Measurements from ENCODE around the gene FUT8.

Gene FUT8

DNA sequence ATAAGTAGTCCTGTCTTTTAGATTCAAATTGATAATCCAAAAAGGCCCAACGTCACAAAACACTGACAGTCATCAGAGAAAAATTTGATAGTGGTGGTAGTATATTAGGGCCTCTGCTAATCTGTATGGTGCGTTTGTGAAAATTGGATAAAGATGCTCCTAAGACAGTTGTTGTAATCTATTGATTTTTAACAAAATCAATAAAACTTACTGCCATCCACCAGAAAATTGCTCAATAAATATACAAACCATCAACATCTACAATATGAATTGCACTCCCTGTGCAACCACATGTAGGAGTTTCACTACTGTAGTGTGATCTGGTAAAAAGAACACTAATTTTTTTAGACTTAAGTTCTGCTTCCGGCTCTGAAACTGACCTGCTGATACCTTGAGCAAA is 336.8 kb downstream of the FUT8 start:
- H3K36me3 ChIP-seq (ENCODE audit: insufficient read depth, low read length) = no peaks in the 10 kb centered on the region
- H3K9ac ChIP-seq (ENCODE audit: low read depth, low read length) = no peak overlapping the region
- H3K4me3 ChIP-seq (ENCODE audit: low read length) = no peak overlapping the region
- no peaks in the 10 kb centered on the region for H3K27me3 ChIP-seq (ENCODE audit: insufficient read depth, low read length)
- no peaks in the 10 kb centered on the region for H3K9me3 ChIP-seq (ENCODE audit: insufficient read depth, low read depth, low read length)
- 98% methylated on average over 3 of the region's 3 CpGs for WGBS
- peaks cover 19% of the 10 kb centered on the region for H3K4me1 ChIP-seq (ENCODE audit: insufficient read depth, low read length)
- H3K27ac ChIP-seq (ENCODE audit: low read depth, low read length) = no peak overlapping the region

DNA sequence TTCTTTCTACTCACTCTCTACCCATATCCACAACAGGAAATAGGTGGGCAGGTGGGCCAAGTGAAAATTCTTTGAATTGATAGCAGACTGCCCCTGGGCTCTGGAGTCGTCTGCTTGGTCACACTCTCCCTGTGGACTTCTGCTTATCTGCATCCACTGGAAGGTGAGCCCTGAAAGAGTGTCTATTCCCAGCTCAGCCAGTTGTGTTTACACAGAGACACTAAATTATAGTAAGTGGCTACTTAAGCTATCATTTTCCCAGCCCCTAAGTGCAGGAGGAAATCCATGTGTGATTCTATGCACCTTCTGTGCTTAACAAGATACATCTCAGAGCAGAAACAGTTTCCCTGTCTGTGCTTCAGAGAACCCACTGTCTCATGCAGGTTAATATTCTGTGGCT is 338.4 kb downstream of the FUT8 start:
- Histone ChIP-seq H3K9me3 (ENCODE audit: insufficient read depth, low read depth, low read length) (no peaks in the 10 kb centered on the region), H3K27ac (ENCODE audit: low read depth, low read length) (no peak overlapping the region), H3K4me1 (ENCODE audit: insufficient read depth, low read length) (peaks cover 10% of the 10 kb centered on the region), H3K4me3 (ENCODE audit: low read length) (no peak overlapping the region), H3K36me3 (ENCODE audit: insufficient read depth, low read length) (no peaks in the 10 kb centered on the region), H3K27me3 (ENCODE audit: insufficient read depth, low read length) (no peaks in the 10 kb centered on the region), H3K9ac (ENCODE audit: low read depth, low read length) (no peak overlapping the region)
- WGBS = 72% methylated on average over 1 of the region's 1 CpG

DNA sequence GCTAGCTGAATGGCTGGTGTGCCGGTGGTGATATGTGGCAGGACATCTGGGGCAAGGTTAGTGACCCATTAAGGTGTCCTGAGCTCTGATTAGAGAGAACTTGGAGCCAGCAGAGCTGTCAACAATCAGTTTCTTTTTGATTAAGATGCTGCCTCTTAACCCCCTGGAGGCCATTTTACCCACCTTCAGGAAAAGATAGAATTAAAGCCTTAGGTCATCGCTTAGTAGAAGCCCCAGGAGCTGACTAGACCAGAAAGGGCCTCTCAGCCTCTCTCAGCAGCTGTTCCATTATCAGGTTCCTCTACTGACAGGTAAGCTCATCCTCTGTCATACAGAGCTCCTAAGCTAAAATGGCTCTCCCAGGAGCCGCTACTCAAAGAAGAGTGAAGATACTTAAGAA is 339.0 kb downstream of the FUT8 start:
- Histone ChIP-seq H3K4me1 (ENCODE audit: insufficient read depth, low read length) (peaks cover 4% of the 10 kb centered on the region), H3K36me3 (ENCODE audit: insufficient read depth, low read length) (no peaks in the 10 kb centered on the region), H3K4me3 (ENCODE audit: low read length) (no peak overlapping the region), H3K9ac (ENCODE audit: low read depth, low read length) (no peak overlapping the region), H3K27me3 (ENCODE audit: insufficient read depth, low read length) (no peaks in the 10 kb centered on the region), H3K27ac (ENCODE audit: low read depth, low read length) (no peak overlapping the region), H3K9me3 (ENCODE audit: insufficient read depth, low read depth, low read length) (no peaks in the 10 kb centered on the region)
- 73% methylated on average over 3 of the region's 3 CpGs for WGBS

DNA sequence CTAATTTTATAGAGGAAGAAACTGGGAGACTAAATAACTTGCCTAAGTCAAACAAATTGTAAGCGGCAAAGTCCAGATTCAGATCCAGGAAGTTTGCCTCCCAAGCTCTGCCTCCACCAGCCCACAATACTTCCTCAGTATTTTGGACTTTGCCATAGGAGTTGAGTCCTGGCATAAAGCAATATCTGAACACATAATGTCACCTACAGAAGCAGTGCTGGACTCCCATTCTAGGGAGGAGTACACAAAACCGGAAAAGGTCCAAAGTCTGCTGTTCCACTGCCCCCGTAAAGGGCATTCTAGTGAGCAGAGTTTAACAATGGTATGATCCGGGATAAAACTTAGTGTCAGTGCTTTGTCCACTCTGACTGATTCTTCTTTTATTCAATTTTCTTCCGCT is 340.5 kb downstream of the FUT8 start:
- WGBS = 94% methylated on average over 5 of the region's 5 CpGs
- H3K36me3 ChIP-seq (ENCODE audit: insufficient read depth, low read length) = no peaks in the 10 kb centered on the region
- no peaks in the 10 kb centered on the region for H3K4me1 ChIP-seq (ENCODE audit: insufficient read depth, low read length)
- no peaks in the 10 kb centered on the region for H3K27me3 ChIP-seq (ENCODE audit: insufficient read depth, low read length)
- no peak overlapping the region for H3K4me3 ChIP-seq (ENCODE audit: low read length)
- no peak overlapping the region for H3K27ac ChIP-seq (ENCODE audit: low read depth, low read length)
- no peaks in the 10 kb centered on the region for H3K9me3 ChIP-seq (ENCODE audit: insufficient read depth, low read depth, low read length)
- no peak overlapping the region for H3K9ac ChIP-seq (ENCODE audit: low read depth, low read length)

DNA sequence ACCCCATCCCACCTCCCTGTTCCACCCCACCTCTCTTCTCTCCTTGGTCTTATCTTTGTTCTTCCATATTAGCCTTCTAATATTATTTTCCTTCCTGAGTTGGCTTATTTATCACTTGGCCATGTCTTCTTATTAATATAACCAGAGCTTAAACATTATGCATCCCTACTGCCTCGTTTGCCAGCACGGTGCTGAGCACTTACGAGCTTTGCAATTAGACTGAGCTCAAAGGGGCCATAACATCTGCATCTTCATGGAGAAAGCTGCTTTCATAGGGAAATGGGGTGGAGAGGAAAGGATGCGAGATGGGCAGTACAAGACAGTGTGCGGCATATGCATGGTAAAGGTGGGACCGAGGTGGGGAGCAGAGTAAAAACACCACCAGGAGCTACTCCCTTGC is 342.8 kb downstream of the FUT8 start:
- Histone ChIP-seq H3K4me1 (ENCODE audit: insufficient read depth, low read length) (no peaks in the 10 kb centered on the region), H3K9ac (ENCODE audit: low read depth, low read length) (no peak overlapping the region), H3K36me3 (ENCODE audit: insufficient read depth, low read length) (no peaks in the 10 kb centered on the region), H3K9me3 (ENCODE audit: insufficient read depth, low read depth, low read length) (no peaks in the 10 kb centered on the region), H3K4me3 (ENCODE audit: low read length) (no peak overlapping the region), H3K27me3 (ENCODE audit: insufficient read depth, low read length) (no peaks in the 10 kb centered on the region), H3K27ac (ENCODE audit: low read depth, low read length) (no peak overlapping the region)
- 91% methylated on average over 6 of the region's 6 CpGs for WGBS

DNA sequence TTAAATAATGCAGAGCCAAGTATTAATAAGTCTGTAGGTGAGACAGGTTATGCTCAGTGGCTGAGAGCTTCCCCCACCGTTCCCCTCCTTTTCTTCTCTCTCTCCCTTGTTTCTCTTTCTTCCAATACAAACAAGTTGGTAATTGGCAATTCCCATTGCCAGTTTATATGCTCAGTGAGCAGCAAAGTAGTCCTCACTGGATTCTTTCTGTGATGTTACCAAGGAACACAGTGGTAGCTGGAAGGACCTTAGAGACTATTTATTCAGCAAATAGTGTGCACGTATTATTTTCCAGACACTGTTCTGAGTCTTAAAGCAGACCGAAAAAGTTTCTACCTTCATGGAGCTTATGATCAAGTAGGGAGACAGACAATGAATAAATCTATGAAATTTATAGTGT is 344.4 kb downstream of the FUT8 start:
- H3K9ac ChIP-seq (ENCODE audit: low read depth, low read length) = no peak overlapping the region
- H3K27ac ChIP-seq (ENCODE audit: low read depth, low read length) = no peak overlapping the region
- 80% methylated on average over 3 of the region's 3 CpGs for WGBS

DNA sequence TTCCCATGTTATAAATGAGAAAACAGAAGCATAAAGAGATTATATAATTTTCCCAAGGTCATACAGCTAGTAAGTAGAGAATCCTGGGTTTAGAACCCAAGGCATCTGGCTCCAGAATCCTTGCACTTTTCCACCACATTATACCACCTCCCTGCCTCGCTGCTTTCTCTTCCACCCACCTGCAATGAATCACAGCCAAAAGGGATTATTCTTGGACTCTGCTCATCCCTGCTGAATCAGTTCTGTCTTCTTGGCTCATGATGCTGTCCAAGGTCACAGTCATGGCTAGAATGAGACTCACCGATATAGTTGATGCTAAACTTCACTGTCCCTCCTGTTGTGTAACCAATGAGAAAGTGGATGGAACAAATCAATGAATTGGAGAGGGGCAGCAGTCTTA is 356.6 kb downstream of the FUT8 start:
- Histone ChIP-seq H3K36me3 (ENCODE audit: insufficient read depth, low read length) (no peaks in the 10 kb centered on the region), H3K9me3 (ENCODE audit: insufficient read depth, low read depth, low read length) (no peaks in the 10 kb centered on the region; the same call in 1 of the 2 replicates), H3K4me3 (ENCODE audit: low read length) (no peak overlapping the region), H3K27me3 (ENCODE audit: insufficient read depth, low read length) (no peaks in the 10 kb centered on the region), H3K9ac (ENCODE audit: low read depth, low read length) (no peak overlapping the region), H3K4me1 (ENCODE audit: insufficient read depth, low read length) (no peaks in the 10 kb centered on the region), H3K27ac (ENCODE audit: low read depth, low read length) (no peak overlapping the region)
- 95% methylated on average over 2 of the region's 2 CpGs for WGBS

More for the DNA sequence above, 344.4 kb downstream of the FUT8 start:
- Histone ChIP-seq H3K36me3 (ENCODE audit: insufficient read depth, low read length) (no peaks in the 10 kb centered on the region), H3K4me3 (ENCODE audit: low read length) (no peak overlapping the region), H3K4me1 (ENCODE audit: insufficient read depth, low read length) (no peaks in the 10 kb centered on the region), H3K9me3 (ENCODE audit: insufficient read depth, low read depth, low read length) (no peaks in the 10 kb centered on the region), H3K27me3 (ENCODE audit: insufficient read depth, low read length) (no peaks in the 10 kb centered on the region)

DNA sequence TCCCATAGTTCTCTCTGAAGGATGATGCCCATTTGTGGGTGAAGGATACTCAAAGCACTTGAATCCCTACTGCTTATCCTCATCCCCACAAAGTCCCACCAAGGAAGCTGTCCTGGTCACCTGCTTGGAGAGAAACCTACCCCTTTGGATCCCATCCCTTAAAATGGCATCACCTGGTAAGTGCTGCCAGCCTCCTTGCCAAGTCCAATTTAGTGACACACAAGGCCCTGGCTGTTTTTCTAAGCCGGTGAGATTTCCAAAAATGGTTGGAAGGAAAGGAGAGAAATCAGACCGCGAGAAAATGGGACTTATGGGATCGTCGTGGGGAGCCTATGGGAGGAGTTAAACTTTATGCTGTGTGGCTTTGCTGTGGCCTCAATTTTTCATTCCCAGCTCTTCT is 358.2 kb downstream of the FUT8 start:
- 73% methylated on average over 5 of the region's 5 CpGs for WGBS
- no peak overlapping the region for H3K4me3 ChIP-seq (ENCODE audit: low read length)
- H3K9ac ChIP-seq (ENCODE audit: low read depth, low read length) = no peak overlapping the region
- H3K9me3 ChIP-seq (ENCODE audit: insufficient read depth, low read depth, low read length) = no peaks in the 10 kb centered on the region; the same call in 1 of the 2 replicates
- H3K4me1 ChIP-seq (ENCODE audit: insufficient read depth, low read length) = no peaks in the 10 kb centered on the region
- H3K27ac ChIP-seq (ENCODE audit: low read depth, low read length) = no peak overlapping the region
- H3K36me3 ChIP-seq (ENCODE audit: insufficient read depth, low read length) = no peaks in the 10 kb centered on the region
- no peaks in the 10 kb centered on the region for H3K27me3 ChIP-seq (ENCODE audit: insufficient read depth, low read length)

DNA sequence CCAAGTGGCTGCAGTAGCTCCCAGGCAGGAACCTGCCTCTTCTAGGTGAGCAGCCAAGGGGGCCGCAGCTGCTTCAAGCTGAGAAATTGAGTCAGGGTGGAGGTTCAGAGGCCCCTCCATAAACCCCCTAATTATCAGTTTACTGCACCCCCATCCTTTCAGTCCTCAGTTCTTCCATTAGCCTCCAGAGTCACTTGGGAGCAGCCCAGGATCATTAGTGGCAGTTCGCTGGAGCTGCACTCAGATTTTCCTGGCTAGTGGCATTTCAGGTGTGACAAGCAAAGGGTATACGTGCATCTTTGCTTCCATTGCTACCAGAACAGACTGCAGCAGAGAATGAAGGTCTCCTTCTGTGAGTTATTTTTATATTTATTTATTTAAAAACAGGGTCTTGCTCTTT is 358.7 kb downstream of the FUT8 start:
- Histone ChIP-seq H3K9ac (ENCODE audit: low read depth, low read length) (no peak overlapping the region), H3K4me1 (ENCODE audit: insufficient read depth, low read length) (no peaks in the 10 kb centered on the region), H3K4me3 (ENCODE audit: low read length) (no peak overlapping the region), H3K36me3 (ENCODE audit: insufficient read depth, low read length) (no peaks in the 10 kb centered on the region), H3K27ac (ENCODE audit: low read depth, low read length) (no peak overlapping the region), H3K9me3 (ENCODE audit: insufficient read depth, low read depth, low read length) (no peaks in the 10 kb centered on the region; the same call in 1 of the 2 replicates), H3K27me3 (ENCODE audit: insufficient read depth, low read length) (no peaks in the 10 kb centered on the region)
- 94% methylated on average over 3 of the region's 3 CpGs for WGBS

DNA sequence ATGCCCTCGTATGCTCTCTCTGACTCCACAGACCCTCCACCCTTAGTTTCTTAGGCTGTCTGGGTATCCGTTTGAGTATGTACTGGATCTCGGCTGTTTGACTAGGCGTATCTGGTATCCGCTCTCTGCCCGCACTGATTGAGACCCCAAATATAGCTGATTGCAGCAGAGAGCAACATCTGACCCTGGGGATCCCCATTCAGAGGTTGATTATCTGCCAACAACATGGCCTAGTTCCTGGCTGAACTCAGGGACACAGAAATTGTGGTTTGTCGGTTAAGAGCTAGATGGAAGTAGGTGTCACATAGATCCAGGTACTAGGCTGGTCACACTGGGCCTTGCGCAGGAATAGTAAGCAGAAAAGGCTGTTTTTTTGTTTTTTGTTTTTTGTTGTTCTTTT is 359.9 kb downstream of the FUT8 start:
- H3K27ac ChIP-seq (ENCODE audit: low read depth, low read length) = no peak overlapping the region
- no peak overlapping the region for H3K9ac ChIP-seq (ENCODE audit: low read depth, low read length)
- no peak overlapping the region for H3K4me3 ChIP-seq (ENCODE audit: low read length)
- no peaks in the 10 kb centered on the region for H3K27me3 ChIP-seq (ENCODE audit: insufficient read depth, low read length)
- WGBS = 85% methylated on average over 8 of the region's 8 CpGs
- H3K4me1 ChIP-seq (ENCODE audit: insufficient read depth, low read length) = no peaks in the 10 kb centered on the region
- H3K9me3 ChIP-seq (ENCODE audit: insufficient read depth, low read depth, low read length) = no peaks in the 10 kb centered on the region; the same call in 1 of the 2 replicates
- H3K36me3 ChIP-seq (ENCODE audit: insufficient read depth, low read length) = no peaks in the 10 kb centered on the region

DNA sequence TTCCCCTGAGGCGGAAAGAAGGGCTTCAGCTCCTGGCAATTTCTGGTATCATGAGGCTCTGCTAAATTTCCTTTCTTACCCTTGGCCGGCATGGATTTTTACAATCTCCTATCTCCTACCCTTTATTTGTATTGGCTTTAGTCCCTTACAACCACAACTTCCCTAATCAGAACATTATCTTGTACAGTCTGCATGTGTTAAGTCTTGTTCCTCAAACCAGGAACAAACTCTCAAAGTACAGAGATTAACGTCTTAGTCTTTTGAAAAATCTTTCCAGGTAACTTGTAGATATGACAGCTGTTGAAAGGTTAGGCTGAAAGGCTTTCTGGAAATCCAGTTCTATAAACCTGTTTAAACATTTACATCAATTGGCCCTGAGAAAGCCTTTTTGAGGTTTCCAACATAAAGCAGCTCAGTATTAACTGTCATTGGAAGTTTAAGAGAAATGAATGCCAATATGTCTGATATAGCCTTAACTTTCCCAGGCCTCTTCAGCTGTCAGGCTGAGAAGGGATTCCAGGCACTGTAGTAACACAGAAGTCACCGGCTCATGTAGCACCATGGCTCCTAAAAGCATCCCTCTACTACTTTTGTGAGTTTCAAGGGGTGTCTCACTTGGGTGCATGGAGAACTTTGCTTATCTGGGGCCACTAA is 360.5 kb downstream of the FUT8 start:
- H3K36me3 ChIP-seq (ENCODE audit: insufficient read depth, low read length) = no peaks in the 10 kb centered on the region
- no peaks in the 10 kb centered on the region for H3K4me1 ChIP-seq (ENCODE audit: insufficient read depth, low read length)
- no peaks in the 10 kb centered on the region for H3K27me3 ChIP-seq (ENCODE audit: insufficient read depth, low read length)
- H3K4me3 ChIP-seq (ENCODE audit: low read length) = no peak overlapping the region
- no peak overlapping the region for H3K27ac ChIP-seq (ENCODE audit: low read depth, low read length)
- WGBS = 89% methylated on average over 4 of the region's 4 CpGs
- H3K9ac ChIP-seq (ENCODE audit: low read depth, low read length) = no peak overlapping the region
- H3K9me3 ChIP-seq (ENCODE audit: insufficient read depth, low read depth, low read length) = no peaks in the 10 kb centered on the region; the same call in 1 of the 2 replicates

DNA sequence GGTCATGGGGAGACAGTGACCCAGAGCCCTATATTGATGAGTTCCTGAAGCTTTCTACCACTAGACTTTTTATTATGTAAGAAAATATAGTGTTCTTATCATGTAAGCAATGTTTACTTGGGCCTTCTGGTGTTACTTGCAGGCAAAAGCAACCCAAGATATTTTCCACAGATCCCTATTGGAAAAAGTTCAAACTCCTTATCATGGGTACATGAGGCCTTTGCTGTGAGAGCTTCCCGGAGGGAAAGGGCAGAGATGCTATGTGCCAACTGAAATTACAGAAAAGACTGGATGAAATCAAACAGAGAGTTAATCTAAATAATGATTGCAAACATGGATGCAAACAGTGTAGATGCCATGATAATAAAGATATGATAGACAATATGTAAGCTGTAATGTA is 361.5 kb downstream of the FUT8 start:
- H3K36me3 ChIP-seq (ENCODE audit: insufficient read depth, low read length) = no peaks in the 10 kb centered on the region
- WGBS = 97% methylated on average over 1 of the region's 1 CpG
- H3K27me3 ChIP-seq (ENCODE audit: insufficient read depth, low read length) = no peaks in the 10 kb centered on the region
- no peak overlapping the region for H3K4me3 ChIP-seq (ENCODE audit: low read length)
- H3K9ac ChIP-seq (ENCODE audit: low read depth, low read length) = no peak overlapping the region
- no peaks in the 10 kb centered on the region; the same call in 1 of the 2 replicates for H3K9me3 ChIP-seq (ENCODE audit: insufficient read depth, low read depth, low read length)
- H3K4me1 ChIP-seq (ENCODE audit: insufficient read depth, low read length) = no peaks in the 10 kb centered on the region
- H3K27ac ChIP-seq (ENCODE audit: low read depth, low read length) = no peak overlapping the region

All from HUES64 (cell line).